Daoy (cell line): Measurements from ENCODE around the gene KCTD16. TPM values are rescaled to one million over a fixed set of nuclear protein-coding genes. Genes with fewer than 3 reads are reported as not detected.

ENCODE experiments used
- DNase-seq: peaks from one replicate; pipeline ENCODE4 v3.0.0-alpha.2; 2015; ENCODE audit warnings: low read depth
- total RNA-seq: library from RNA; depleted of rRNA; stranded (reverse); fragments of >200 nt; shearing (Covaris generic); gene quantifications from 2 replicates; pipeline ENCODE4 v1.2.3, GENCODE V29; 2014

The KCTD16 gene
- total RNA-seq, 1 experiment from 2014 or later: 0.63 TPM

DNA sequence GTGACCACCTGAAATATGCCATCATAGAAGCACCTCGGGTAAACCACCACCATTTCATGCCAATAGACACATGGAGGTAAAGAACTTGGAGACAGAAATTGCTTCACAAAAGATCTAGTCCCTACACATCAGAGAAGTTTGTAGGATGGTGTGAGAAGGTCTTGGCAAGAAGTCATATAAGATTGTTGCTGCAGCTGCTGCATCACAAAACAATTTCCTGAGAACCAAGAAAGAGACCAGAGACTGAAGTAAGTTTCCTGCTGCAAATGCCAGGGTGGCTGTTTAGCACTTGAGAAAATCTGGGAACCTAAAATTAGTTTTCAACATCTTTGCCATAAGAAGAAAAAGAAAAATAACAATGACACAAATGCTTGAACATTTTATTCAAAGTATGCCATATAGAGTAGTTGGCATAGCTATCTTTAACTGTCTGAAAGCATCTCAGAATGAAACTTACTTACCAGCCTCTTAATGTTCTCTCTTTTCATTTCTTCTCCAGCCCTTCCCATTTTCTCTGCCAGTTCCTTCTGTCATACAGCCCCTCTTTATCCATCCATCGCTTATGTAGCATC, 114.3 kb downstream of the KCTD16 start:
- DNase-seq: no peak

DNA sequence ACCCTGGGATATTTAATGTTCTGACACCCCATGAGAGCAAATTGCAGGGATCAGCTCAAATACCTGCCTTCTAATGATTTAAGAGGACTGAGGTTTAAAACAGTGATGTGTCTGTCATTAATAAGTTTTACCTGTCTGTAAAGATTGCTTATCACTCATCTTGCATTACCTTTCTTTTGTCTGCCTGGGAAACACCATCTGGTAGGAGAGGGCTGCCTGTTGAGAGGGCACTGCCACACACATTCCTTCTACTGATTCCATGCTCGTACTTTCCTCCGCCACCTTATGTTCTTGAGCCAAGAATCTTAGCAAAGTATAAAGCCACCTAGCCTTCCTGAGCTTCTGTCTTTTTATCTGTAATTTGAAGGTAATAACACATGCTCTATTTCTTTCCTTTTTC, 118.6 kb downstream of the KCTD16 start:
- no peak for DNase-seq

DNA sequence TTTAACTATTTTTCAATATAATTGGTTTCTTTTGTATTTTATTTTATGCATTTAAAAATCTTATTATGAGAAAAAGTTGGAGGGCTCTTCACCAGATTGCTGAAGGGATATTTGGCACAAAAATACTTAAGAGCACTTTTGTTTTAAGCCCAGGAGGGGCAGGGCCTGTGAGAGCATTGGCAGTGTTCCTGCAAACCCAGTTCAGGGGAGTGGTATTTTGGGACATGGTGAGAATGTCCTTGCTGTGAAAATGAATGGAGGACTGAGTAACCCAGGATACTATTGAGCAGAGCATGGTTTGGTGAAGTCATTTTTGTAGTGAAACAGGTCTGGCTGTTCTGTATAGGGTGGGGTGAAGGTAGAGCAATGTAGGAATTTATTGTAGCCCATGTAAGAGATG, 121.4 kb downstream of the KCTD16 start:
- no peak for DNase-seq

DNA sequence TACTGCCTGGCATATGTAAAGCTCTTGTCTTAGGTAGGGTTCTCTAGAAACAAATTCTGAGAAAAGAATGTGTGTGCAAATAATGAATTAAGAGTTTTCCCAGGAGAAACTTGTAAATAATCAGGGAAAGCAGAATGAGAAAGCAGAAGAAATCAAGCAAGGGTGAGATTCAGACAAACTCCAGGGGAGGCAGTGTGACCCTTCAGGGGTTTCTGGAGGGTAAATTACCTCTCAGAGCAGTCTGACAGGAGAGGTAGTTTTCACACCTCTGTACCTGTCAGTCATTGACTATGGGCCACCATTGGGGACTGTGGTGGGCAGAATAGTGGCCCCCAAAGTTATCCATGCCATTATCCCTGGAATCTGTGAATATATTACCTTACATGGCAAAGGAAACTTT, 124.6 kb downstream of the KCTD16 start:
- DNase-seq: no peak

DNA sequence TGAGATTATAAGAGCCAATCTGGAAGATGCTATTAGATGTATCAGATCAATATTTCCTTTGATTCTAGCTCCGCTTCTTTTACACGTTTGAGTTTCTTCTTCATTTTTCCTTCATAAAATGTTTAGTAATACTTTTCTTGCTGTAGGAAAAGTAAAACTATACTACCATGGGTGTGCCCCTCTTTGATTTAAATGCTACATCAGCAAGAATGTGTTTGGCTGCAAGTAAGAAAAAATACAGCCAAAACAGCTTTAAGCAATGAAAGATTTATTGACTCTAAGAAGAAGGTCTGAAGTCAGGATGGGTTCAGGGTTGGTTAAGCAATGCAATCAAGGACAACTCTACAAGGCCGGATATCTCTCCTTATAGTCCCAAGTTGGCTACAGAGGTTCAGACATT, 126.4 kb downstream of the KCTD16 start:
- DNase-seq: no peak

DNA sequence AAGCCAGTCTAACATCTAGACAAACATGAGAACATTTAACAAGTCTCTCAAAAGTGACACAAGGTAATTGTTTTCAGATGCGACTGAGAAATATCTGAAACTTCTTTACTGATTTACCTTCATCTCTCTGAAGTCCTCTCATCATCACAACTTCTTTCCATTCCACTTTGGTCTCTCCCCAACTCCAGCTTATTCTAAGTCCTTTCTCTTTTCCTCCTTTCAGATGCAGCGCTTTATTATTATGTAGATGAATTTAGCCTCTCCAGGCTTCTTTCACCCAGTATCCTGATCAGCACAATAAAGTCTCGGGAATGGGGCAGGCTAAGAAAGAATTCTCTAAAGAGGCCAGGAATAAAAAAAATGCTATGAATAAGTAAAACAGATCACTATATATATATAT, 128.0 kb downstream of the KCTD16 start:
- no peak for DNase-seq

DNA sequence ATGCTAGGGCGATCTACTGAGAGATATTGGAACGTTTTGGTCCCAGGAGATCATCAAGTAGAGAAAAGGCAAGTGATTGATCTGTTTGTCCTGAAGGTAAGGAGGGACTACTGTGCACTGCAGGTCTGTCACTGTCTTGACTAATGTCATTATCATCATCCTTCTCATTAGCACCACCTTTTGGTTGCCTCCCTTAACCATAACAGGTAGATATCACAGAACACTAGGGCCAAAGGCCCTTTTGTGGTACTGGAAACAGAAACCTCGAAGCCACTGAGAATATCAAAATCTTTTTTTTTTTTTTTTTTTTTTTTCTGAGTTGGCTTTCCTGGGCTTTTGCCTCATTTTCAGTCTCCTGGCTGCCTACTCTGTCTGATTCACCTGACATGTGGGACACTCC, 134.0 kb downstream of the KCTD16 start:
- no peak for DNase-seq

DNA sequence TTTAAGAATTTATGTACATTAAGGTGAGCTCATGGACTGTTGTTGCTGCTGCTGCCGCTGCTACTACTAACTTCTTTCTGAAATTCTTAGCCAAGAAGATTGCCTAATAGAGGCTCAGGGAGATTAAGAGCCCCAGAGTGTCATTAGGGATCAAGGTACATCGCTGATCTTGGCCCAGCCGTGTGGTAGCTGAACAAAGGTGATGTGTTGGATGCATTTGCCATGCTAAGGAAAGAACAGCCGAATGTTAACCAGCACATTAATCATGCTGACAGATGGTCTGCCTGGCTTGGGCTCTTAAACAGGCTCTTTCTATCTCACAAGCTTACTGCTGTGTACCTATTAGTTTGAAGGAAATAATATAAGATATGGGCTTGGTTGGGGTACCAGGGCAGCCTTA, 137.1 kb downstream of the KCTD16 start:
- no peak for DNase-seq

DNA sequence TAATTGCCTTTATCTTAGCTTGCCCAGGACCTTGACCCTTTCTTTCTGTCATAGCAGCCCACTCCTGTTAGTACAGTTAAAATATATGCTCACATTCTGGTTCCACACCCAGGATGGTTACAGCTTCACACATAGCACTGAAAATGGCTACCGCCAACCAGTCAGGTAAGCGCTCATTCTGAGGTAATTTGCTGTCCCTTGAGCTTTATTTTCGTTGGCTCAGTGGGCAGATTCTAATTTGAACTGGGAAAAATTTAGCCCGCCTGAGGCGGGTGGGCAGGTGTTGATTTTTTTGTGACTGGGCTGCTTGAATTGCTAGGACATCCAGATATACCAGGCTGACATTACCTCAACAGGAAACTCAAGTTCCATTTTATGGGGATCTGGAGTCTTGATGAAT, 137.5 kb downstream of the KCTD16 start:
- DNase-seq: no peak

DNA sequence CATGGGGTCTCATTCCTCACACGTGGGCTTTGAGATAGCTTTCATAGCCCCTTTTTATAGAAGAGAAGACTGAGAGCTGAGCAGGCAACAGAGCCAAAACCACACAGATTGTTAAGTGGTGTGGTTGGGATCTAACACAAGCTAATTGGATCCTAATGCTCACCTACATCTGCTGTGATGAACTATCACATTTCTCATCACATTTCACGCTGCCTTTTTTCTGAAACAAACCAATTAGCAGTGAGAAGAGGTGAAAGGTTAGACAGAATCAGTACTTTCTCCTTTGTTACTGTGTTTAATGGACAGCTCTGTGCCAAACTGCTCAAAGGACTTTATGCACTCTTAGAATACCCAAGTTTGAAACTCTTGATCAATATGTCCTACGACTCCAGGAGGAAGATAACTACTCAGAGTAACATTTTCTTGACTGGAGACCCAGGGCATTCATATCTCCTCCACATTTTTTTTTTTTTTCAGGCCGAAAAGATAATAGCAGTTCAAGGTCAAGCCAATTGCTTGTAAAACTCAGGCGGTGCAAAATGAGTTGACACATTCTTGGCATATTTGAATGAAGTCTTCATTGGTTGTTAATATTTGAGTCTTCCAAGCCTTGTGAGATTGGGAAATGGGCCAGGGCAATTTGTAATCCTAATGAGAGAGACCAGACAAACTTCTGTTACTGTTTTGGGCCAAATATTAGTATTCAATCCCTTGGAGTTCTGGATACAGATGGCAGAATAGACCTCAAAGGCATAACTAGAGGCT, 138.4 kb downstream of the KCTD16 start:
- DNase-seq: no peak

DNA sequence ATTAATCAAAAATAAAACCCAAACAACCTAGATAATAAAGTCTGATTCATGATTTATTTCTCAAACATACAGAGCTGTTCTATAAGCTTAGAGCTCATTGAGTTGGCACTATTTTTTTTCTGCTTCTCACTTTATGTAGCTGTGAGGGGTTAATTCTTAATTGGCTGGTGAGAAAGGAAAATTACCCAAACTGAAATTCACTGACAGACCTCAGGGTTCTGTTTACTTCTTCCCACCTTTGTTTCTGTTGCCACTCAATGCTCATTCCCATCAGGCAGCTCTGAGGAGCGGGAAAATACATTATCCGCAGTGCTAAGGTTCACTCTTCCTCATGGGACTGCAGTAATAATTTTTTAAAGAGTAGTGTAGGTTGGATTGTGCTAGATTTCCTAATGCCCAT, 139.9 kb downstream of the KCTD16 start:
- no peak for DNase-seq

DNA sequence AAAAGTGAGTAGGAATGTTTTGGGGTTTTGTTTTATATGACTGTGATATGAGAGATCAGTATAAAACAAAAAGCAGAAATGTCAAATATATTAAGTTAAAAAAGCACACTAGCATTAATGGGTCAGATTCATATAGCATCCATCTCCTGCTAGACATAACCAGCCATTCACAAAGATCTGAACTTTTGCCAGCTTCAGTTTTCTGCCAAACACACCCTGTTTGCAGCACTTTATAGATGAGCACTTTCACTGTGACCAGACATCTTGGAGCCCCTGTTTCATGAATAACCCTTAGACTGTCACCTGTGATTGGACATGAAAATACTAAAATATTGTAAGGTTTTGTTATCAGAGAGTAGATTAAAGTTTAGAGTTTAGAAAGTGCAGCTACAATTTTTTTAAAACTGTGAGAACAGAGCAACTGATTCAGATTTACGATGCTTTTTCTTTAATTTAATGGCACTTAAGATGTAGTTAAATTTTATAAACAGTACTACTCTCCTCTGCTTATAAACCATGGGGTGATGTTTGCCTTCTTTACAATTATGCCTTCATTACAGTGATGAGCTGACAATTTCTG, 142.6 kb downstream of the KCTD16 start:
- no peak for DNase-seq

DNA sequence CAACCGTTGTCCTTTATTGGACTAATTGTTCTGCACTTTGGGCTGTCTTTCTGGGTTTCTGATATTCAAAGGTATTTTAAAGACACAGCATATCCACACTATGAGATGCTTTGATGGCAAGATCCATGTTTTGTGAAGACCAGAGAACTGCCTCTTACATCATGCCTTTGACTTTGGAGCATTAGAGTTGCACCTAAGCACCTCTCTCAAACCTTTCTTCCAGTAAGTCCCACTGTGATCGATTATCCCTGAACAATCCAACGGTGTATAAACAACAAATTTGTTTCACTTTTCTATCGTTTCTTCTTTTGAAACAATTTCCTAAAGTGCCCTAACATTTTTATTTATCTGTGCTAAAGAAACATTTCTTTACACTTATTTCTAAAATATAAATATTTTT, 144.4 kb downstream of the KCTD16 start:
- no peak for DNase-seq

DNA sequence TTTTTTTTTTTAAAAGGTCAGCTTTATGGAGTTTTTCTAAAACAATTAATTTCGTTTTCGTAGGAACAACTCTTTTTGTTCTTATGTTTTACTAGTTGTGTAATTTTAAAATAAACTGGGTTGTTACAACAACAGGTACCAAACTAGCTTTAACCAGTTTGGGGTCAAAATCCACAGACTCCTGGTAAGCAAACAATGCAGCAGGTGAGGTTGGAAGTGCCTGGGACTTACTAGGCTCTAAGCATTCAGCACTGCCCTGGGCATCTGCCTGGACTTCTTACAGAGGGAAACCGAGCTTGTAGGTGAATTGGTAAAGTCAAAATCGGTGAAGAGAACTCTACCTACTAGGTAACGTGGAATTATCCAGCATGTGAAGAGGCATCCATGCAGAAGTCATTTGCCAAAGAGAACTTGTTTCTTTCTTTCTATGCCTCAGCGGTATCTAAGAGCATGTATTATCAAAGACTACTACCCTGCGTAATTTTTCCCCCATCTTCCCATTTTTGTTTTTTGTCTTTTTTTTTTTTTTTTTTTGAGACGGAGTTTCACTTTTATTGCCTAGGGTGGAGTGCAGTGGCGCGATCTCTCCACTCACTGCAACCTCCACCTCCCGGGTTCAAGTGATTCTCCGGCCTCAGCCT, 145.4 kb downstream of the KCTD16 start:
- DNase-seq: no peak

DNA sequence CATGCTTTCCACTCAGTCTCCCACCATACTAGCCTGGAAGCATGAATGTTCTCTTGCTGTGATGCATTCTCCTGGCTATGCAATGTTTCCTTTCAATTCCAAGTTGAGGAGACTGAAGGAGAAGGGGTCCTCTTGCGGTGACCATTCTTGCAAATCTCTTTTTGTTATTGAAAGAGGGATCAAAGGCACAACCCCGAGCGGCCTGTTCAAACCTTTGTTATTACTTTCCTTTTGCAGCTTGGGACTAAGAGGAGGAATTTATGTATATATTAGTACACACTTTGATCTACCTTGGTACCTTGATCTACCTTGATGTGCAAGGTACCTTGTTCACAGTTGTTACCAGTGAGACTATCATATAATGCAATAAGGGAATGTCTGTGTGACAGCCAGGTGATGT, 147.3 kb downstream of the KCTD16 start:
- DNase-seq: no peak

DNA sequence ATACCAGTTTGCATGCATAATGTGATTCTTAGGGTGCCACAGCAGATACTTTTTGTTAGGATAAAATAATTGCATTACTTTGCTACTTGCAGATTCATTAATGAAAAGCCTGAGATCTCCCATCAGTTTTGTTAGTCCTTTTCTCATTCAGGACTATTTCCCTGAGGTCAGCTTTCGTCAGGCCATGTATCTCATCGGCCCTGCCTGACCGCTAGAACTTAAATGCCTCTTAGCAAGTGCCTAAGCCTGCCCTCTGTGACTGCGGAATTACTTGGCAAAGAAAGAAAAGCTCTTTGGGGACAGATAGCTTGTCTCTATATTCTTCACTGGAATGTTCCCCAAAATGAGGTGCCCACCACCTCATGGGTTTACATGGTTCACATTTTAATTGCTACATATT, 147.8 kb downstream of the KCTD16 start:
- no peak for DNase-seq

DNA sequence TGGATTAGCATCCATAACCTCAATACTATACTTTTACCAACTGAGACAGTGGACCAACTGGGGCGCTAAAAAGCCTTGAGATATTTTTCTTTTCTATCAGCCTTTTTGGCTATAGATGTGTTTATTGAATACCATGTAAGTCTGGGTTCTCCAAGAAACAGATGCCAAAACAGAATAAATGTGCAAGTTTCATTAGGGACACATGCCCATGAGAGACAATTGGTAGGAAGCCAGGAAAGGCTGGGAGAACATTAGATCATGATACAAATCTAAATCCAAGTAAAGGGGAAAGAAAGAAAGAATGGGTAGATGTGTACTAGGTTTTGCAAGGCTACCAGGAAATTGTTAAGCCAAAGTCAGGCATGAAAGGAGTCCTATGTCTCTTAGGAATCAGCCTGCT, 152.5 kb downstream of the KCTD16 start:
- DNase-seq: no peak

DNA sequence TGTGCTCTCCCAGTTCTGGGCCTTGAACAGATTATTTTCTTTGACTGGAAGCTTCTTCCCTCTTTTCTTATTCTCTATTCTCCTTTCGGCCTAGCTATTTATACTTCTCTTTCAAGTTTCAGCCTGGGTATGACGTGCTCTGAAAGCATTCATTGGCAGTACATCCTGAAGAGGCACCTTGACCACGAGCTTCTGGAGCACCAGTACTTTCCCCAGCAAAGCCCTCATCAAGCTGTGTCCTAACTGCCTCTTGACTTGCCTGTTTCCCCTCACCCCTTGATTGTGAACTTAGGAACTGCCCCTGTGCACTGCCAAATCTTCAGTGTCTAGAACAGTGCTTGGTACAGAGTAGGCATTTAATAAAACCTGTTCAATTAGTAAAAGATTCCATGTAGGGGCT, 154.9 kb downstream of the KCTD16 start:
- DNase-seq: no peak

DNA sequence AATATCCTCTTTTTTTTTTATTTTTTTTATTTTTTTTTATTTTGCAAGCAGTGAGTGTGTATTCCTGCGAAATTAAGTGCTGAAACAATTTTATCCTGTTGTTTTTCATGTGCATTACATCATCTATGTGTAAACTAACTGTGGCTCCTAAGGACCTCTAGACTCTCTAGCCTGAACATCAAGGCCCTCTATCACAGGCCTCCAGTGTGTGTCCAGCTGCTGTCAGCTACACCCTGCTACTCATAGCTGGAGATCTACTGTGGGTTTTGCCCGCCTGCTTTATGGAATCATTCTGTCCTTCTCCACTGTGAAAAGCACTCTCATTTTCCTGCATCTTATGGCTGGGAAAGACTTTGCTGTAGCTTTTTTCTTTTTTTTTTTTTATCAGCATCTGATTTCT, 157.8 kb downstream of the KCTD16 start:
- no peak for DNase-seq

DNA sequence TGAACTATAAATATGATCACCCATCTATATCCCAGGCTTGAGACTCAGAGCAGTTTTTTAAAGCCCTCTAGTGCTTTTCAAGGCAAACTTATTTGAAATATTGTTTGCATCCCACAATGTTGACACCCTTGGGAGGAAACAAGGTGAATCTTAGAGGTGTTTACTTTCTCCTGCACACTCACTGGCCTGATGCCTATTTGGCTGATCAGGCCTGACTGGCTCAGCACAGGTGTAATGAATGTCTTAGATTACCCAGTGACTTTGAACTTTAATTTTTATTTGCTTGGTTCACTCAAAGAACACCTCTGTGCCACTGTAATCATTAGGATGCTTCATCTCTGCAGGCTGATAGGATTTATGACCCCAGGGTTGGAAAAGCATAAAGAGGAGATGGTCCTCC, 158.3 kb downstream of the KCTD16 start:
- no peak for DNase-seq

DNA sequence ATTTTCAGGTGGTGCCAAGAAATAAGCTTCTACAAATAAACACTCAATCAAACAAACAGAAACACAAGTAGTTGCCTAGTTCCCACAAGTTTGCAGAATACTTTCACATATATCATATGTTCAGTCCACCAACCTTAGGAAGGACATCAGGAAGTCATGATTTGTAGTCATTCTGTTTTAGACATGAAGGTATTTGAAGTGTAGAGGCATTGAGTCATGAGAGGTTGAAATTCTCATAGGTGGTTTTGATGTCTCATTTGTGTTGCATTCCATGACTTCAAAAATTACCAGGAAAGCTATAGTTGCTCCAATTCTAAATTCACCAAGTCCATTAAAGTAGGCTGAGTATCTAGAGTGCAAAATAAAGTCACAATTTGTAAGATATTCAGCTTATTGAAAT, 159.0 kb downstream of the KCTD16 start:
- no peak for DNase-seq

DNA sequence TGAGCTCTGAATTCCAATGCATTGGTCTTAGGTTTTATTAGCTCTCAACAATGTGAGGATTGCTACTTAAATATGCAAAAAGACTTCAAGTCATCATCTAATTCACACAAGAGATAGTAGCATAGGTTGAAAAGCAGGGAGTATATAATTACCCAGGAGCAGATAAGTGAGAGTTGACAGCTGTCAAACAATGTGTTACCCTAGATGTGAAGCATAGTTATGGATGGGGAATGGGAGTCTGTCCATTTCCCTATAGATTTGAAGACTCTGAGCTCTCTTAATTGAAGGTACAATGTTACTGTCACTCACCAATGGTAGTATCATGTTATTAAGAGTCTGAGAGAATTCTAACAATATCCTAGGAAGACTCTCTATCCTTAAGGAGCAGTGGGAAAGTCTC, 160.7 kb downstream of the KCTD16 start:
- no peak for DNase-seq

DNA sequence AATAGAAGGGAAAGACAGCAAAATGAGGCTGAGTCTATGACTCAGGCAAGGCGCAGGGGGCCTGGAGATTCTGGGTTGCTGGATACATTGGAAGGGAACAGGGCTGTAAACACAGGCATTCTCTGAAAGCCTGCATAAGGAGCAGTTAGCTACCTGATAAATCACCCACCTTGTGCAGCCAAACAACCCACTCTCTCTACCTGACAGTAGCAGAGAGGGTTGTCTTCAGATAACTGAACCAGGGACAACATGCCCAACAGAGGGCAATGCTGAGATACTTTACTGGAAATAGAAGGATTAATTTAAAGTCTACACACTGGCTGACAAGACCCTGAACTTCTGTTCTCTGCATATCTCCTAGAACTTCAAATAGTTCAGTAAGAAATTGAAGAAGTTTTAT, 161.6 kb downstream of the KCTD16 start:
- no peak for DNase-seq
